Panc1 (cell line): ENCODE measurements around the gene UBE2U.

Experiments used
- POLR2AphosphoS5 ChIP-seq: IDR thresholded peaks from 2 replicates; pipeline ENCODE4 v1.6.1; 2012; ENCODE audit warnings: mild to moderate bottlenecking, low read depth, low read length, moderate library complexity
- SIN3A ChIP-seq: IDR thresholded peaks from 2 replicates; pipeline ENCODE4 v1.6.1; 2012; ENCODE audit warnings: low read depth, mild to moderate bottlenecking, low read length, moderate library complexity, borderline replicate concordance; ENCODE audit not compliant: insufficient read depth
- TCF7L2 ChIP-seq: IDR thresholded peaks from 2 replicates; pipeline ENCODE4 v1.6.1; 2011; ENCODE audit warnings: mild to moderate bottlenecking, low read depth, low read length, inconsistent platforms
- TF ChIP-seq, protein P1 (sequence below): fragments of 450-650 bp; IDR thresholded peaks from 2 replicates; pipeline ENCODE4 v1.5.1; 2017; ENCODE audit warnings: mild to moderate bottlenecking
- TF ChIP-seq, protein P2 (sequence below), 2 experiments: IDR thresholded peaks; 2 replicates each; pipeline ENCODE4 v1.6.1; 2011 to 2012; ENCODE audit warnings: low read depth in 2 of 2, control low read depth in 1 of 2, low read length in 1 of 2, mild to moderate bottlenecking in 1 of 2, moderate library complexity in 1 of 2; ENCODE audit not compliant: insufficient read depth in 1 of 2

DNA sequence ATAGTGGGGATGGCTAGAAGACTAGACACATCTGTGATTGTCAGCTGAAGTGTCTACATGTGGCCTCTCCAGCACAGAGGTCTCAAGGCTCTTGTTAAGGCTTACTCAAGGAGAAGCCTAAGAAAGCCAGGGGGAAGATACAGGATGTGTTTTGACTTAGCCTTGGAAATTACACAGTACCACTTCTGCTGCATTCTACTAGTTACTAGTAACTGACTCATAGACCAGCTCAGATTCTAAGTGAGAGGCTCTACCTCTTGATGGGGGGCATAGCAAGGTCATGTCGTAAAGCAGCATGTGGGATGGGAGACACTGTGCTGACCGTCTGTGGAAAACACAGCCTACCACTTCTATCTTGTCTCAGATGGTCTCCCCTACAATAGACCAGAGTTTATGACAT is 99.5 kb downstream of the UBE2U start:
- TF ChIP-seq, protein P1, sequence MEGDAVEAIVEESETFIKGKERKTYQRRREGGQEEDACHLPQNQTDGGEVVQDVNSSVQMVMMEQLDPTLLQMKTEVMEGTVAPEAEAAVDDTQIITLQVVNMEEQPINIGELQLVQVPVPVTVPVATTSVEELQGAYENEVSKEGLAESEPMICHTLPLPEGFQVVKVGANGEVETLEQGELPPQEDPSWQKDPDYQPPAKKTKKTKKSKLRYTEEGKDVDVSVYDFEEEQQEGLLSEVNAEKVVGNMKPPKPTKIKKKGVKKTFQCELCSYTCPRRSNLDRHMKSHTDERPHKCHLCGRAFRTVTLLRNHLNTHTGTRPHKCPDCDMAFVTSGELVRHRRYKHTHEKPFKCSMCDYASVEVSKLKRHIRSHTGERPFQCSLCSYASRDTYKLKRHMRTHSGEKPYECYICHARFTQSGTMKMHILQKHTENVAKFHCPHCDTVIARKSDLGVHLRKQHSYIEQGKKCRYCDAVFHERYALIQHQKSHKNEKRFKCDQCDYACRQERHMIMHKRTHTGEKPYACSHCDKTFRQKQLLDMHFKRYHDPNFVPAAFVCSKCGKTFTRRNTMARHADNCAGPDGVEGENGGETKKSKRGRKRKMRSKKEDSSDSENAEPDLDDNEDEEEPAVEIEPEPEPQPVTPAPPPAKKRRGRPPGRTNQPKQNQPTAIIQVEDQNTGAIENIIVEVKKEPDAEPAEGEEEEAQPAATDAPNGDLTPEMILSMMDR: no peak
- TF ChIP-seq, protein P2, sequence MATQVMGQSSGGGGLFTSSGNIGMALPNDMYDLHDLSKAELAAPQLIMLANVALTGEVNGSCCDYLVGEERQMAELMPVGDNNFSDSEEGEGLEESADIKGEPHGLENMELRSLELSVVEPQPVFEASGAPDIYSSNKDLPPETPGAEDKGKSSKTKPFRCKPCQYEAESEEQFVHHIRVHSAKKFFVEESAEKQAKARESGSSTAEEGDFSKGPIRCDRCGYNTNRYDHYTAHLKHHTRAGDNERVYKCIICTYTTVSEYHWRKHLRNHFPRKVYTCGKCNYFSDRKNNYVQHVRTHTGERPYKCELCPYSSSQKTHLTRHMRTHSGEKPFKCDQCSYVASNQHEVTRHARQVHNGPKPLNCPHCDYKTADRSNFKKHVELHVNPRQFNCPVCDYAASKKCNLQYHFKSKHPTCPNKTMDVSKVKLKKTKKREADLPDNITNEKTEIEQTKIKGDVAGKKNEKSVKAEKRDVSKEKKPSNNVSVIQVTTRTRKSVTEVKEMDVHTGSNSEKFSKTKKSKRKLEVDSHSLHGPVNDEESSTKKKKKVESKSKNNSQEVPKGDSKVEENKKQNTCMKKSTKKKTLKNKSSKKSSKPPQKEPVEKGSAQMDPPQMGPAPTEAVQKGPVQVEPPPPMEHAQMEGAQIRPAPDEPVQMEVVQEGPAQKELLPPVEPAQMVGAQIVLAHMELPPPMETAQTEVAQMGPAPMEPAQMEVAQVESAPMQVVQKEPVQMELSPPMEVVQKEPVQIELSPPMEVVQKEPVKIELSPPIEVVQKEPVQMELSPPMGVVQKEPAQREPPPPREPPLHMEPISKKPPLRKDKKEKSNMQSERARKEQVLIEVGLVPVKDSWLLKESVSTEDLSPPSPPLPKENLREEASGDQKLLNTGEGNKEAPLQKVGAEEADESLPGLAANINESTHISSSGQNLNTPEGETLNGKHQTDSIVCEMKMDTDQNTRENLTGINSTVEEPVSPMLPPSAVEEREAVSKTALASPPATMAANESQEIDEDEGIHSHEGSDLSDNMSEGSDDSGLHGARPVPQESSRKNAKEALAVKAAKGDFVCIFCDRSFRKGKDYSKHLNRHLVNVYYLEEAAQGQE (IDR thresholded peaks at IDR 0.05; ENCODE audit: insufficient read depth in 1 of 2, low read depth in 2 of 2, low read length in 1 of 2): no peak
- no peak for TF ChIP-seq POLR2AphosphoS5
- no peak for TF ChIP-seq SIN3A
- no peak for TF ChIP-seq TCF7L2
